HCEC 1CT (cell line): Measurements from ENCODE around the gene SGMS1.

Source experiments
- DNase-seq: peaks from one replicate; pipeline ENCODE4 v3.0.0-alpha.2; 2017

SGMS1 gene

GRCh38 chr10:50325449-50326171 is 298.1 kb downstream of the SGMS1 start:
- DNase-seq = peak; percentile 99

- no peak for DNase-seq
Measured at GRCh38 chr10:50324680-50325393, 298.9 kb downstream of the SGMS1 start.

GRCh38 chr10:50324046-50324445 is 299.7 kb downstream of the SGMS1 start:
- DNase-seq = no peak

- DNase-seq = peak; percentile 42
Measured at GRCh38 chr10:50322077-50322476, 301.7 kb downstream of the SGMS1 start.

- DNase-seq = no peak
Measured at GRCh38 chr10:50318129-50318528, 305.6 kb downstream of the SGMS1 start.

- DNase-seq = no peak
Measured at GRCh38 chr10:50316695-50317648, 306.8 kb downstream of the SGMS1 start.

GRCh38 chr10:50316174-50316573 is 307.6 kb downstream of the SGMS1 start:
- DNase-seq = no peak

GRCh38 chr10:50315424-50315823 is 308.3 kb downstream of the SGMS1 start:
- no peak for DNase-seq

- no peak for DNase-seq
Measured at GRCh38 chr10:50314169-50315071, 309.3 kb downstream of the SGMS1 start.

GRCh38 chr10:50312464-50313437 is 311.0 kb downstream of the SGMS1 start:
- DNase-seq = peak; percentile 83

- peak; percentile 30 for DNase-seq
Measured at GRCh38 chr10:50310560-50311174, 313.1 kb downstream of the SGMS1 start.

GRCh38 chr10:50309342-50309741 is 314.4 kb downstream of the SGMS1 start:
- no peak for DNase-seq

GRCh38 chr10:50304660-50305059 is 319.1 kb downstream of the SGMS1 start:
- no peak for DNase-seq

GRCh38 chr10:50299948-50300669 is 323.6 kb downstream of the SGMS1 start:
- no peak for DNase-seq

GRCh38 chr10:50295367-50295766 is 328.4 kb downstream of the SGMS1 start:
- no peak for DNase-seq

GRCh38 chr10:50294582-50294981 is 329.2 kb downstream of the SGMS1 start:
- DNase-seq = no peak

GRCh38 chr10:50293513-50294313 is 330.0 kb downstream of the SGMS1 start:
- no peak for DNase-seq

GRCh38 chr10:50291261-50291850 is 332.4 kb downstream of the SGMS1 start:
- no peak for DNase-seq
